ENCODE data around the gene GALNT15.

DNA sequence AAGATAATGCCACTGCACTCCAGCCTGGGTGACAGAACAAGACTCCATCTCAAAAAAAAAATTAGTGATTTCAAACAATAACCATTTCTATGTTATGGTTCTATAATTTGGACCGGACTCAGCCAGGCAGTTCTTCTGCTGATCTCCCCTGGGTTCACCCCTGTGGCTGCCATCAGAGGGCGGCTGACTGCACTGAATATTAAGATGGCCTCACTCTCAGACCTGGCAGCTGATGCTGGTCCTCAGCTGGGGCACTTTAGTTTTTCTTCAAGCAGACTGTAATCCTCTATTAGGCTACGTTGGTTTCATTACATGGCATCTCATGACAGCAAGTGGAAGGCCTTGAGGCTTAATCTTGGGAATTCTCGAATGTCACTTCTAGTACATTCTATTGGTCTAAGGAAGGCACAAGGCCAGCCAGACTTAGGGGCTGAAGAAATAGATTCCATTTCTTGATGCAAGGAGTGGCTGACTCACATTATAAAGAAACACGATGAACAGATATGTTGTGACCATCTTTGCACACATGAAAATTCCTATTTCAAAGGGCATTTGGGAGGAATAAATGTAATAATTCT, 12.8 kb downstream of the GALNT15 start:
- TF ChIP-seq, protein P1, sequence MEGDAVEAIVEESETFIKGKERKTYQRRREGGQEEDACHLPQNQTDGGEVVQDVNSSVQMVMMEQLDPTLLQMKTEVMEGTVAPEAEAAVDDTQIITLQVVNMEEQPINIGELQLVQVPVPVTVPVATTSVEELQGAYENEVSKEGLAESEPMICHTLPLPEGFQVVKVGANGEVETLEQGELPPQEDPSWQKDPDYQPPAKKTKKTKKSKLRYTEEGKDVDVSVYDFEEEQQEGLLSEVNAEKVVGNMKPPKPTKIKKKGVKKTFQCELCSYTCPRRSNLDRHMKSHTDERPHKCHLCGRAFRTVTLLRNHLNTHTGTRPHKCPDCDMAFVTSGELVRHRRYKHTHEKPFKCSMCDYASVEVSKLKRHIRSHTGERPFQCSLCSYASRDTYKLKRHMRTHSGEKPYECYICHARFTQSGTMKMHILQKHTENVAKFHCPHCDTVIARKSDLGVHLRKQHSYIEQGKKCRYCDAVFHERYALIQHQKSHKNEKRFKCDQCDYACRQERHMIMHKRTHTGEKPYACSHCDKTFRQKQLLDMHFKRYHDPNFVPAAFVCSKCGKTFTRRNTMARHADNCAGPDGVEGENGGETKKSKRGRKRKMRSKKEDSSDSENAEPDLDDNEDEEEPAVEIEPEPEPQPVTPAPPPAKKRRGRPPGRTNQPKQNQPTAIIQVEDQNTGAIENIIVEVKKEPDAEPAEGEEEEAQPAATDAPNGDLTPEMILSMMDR (IDR thresholded peaks at IDR 0.05) = no peak
- TF ChIP-seq EZH2 (IDR thresholded peaks at IDR 0.05) = no peak
